ENCODE data around the gene ZCCHC3. TPM values are rescaled to one million over a fixed set of nuclear protein-coding genes. Genes with fewer than 3 reads are reported as not detected.

ZCCHC3 gene
- total RNA-seq, 4 donors from 2014 or later: 7.3 to 10.8 (median 9.2) TPM

DNA sequence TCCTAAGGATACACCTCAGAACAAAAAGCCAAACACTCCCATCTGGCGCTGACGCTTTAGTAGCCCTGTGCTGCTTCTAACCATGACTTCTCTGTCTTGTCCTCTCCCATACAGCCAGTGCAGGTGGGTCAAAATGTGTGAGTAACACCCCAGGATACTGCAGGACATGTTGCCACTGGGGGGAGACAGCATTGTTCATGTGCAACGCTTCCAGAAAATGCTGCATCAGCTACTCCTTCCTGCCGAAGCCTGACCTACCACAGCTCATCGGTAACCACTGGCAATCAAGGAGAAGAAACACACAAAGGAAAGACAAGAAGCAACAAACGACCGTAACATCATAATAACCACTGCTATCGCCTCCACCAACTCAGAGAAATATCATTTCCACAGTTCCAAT lies 38.4 kb upstream of the ZCCHC3 start:
- WGBS, 2 donors: 45 to 58% methylated on average over 8 of the region's 8 CpGs
- H3K4me3 ChIP-seq (ENCODE audit: low read depth, poor library complexity, severe bottlenecking): no peak overlapping the region
- DNase-seq (ENCODE audit: low spot score in 2 of 2): no peak
- no peak for TF ChIP-seq POLR2A (IDR thresholded peaks at IDR 0.05)
- TF ChIP-seq, protein P1, sequence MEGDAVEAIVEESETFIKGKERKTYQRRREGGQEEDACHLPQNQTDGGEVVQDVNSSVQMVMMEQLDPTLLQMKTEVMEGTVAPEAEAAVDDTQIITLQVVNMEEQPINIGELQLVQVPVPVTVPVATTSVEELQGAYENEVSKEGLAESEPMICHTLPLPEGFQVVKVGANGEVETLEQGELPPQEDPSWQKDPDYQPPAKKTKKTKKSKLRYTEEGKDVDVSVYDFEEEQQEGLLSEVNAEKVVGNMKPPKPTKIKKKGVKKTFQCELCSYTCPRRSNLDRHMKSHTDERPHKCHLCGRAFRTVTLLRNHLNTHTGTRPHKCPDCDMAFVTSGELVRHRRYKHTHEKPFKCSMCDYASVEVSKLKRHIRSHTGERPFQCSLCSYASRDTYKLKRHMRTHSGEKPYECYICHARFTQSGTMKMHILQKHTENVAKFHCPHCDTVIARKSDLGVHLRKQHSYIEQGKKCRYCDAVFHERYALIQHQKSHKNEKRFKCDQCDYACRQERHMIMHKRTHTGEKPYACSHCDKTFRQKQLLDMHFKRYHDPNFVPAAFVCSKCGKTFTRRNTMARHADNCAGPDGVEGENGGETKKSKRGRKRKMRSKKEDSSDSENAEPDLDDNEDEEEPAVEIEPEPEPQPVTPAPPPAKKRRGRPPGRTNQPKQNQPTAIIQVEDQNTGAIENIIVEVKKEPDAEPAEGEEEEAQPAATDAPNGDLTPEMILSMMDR (IDR thresholded peaks at IDR 0.05): no peak
- intact Hi-C loops (cut with DNase I; ENCODE audit: low total_unique reads): no loop called here

DNA sequence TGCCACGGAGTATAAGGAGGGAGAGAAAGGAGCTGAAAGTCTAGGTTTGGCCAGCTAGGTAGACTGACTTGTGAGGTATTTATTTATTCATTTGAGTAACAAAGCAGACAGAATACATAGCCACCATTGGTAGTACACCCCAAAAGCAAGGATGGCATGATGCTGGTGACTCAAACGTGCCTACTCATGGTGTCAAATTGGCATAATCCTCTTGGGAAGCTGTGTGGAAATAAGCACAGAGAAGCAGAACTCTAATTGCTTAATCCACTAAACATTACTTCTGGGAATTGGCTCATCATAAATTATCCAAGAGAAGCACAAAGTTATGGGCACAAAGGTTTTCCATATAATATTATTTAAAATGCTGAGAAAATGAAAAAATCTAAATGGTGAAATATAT lies 37.4 kb upstream of the ZCCHC3 start:
- intact Hi-C loops (cut with DNase I; ENCODE audit: low total_unique reads): no loop called here
- no peak for DNase-seq (ENCODE audit: low spot score in 2 of 2)
- TF ChIP-seq, protein P1 (IDR thresholded peaks at IDR 0.05): no peak
- no peak for TF ChIP-seq POLR2A (IDR thresholded peaks at IDR 0.05)
- H3K4me3 ChIP-seq (ENCODE audit: low read depth, poor library complexity, severe bottlenecking): no peak overlapping the region
- WGBS, 2 donors: 61 to 78% methylated on average over 2 of the region's 2 CpGs

DNA sequence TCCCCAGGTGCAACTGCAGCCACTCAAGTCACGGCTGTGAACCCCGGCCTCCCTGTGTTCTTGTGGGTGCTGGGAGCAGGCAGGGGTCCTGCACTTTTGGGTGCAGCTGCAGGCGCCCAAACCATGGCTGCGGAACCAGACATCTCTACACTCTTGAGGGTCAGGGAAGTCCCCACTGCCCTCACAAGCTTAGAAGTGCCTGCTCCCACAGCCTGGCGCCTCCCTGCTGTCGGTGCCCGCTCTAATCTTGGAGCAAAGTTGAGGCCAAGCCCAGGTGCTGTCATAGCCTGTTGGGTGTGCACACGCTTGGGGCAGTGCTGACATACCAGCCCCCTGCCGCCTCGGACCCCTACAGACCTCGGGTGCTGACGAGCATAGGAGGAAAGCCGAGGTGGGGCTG lies 33.7 kb upstream of the ZCCHC3 start:
- WGBS, 2 donors: 78 to 81% methylated on average over 10 to 12 of the region's 13 CpGs
- no peak for DNase-seq (ENCODE audit: low spot score in 2 of 2)

DNA sequence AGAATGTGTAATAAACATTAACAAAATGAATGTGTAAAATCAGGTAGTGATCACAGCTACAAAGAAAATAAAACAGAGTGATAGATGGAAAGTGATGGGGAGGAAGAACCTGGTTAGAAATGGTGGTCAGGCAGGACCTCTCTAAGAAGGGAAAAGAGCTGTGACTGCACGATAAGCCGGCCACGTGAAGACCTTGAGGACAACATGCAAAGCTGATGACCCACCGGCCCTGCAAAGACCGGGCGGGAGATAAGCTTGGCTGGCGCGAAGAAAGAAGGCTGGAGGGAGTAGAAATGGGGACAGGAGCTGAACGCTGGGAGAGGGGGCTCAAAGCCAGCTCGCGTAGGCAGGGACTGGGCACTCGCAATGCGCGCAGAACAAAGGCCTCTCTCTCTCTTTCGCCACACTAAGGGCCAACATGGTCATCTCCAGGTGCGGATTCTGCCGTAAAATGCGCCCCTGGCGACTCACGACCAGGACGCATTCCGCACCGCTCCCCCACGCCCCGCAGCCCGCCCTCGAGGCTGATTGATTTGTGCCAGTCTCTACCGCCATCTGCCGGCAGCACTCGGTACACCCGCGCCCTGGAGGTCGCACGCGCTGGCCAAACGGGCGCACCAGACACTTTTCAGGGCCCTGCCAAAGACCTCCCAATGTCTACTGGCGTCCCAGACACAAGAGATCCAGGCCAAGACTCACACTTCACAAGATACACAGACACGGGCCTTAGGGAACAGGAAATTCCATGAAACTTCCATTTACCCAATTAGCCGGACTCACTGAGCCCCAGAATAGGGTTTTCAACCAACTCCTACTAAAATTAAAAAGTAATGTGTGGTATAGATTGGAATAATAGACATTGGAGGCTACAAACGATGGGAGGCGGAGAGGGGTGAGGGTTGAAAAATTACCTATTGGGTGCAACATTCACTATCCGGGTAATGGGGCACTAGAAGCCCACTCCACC lies 30.5 kb upstream of the ZCCHC3 start:
- peak; percentile 61 to 96 for DNase-seq (ENCODE audit: low spot score in 2 of 2)
- intact Hi-C loops (cut with DNase I; ENCODE audit: low total_unique reads): no loop called here

More for the DNA sequence above, 33.7 kb upstream of the ZCCHC3 start:
- no peak overlapping the region for H3K4me3 ChIP-seq (ENCODE audit: low read depth, poor library complexity, severe bottlenecking)
- TF ChIP-seq, protein P1 (IDR thresholded peaks at IDR 0.05): no peak
- no peak for TF ChIP-seq POLR2A (IDR thresholded peaks at IDR 0.05)
- intact Hi-C loops (cut with DNase I; ENCODE audit: low total_unique reads): no loop called here

DNA sequence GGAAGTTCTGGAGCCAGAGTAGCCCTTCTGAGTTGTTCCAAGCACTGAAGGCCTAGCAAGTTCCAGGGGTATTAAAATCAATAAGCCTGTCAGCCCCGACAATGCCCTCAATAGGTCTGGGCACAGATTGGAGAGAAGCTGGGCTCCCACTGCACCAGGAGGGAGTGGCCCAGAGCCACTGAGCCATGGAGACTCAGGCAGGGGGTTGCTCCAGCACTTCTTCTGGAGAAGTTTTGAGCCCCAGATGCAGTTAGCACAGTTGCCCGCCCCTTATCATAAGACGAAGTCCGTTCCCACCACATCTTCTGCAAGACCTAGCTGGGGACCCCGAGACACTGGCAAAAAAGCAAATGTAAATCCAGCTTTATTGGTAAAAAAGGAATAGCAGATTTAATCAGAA lies 26.9 kb upstream of the ZCCHC3 start:
- peak in 1 of 2 donors; percentile 69 for DNase-seq (ENCODE audit: low spot score in 2 of 2)
- TF ChIP-seq, protein P1 (IDR thresholded peaks at IDR 0.05): no peak
- TF ChIP-seq POLR2A (IDR thresholded peaks at IDR 0.05): no peak
- no peak overlapping the region for H3K4me3 ChIP-seq (ENCODE audit: low read depth, poor library complexity, severe bottlenecking)
- whole genome bisulfite sequencing, 2 donors: 90% methylated on average over 5 of the region's 5 CpGs
- intact Hi-C loops (cut with DNase I; ENCODE audit: low total_unique reads): no loop called here

More for the DNA sequence above, 30.5 kb upstream of the ZCCHC3 start:
- H3K4me3 ChIP-seq (ENCODE audit: low read depth, poor library complexity, severe bottlenecking): no peak overlapping the region
- no peak for TF ChIP-seq POLR2A (IDR thresholded peaks at IDR 0.05)
- TF ChIP-seq, protein P1 (IDR thresholded peaks at IDR 0.05): peak in 1 of 3 donors; percentile 82
- WGBS, 2 donors: 11% methylated on average over 38 to 43 of the region's 43 CpGs
